Osteocyte (in vitro differentiated cells): ENCODE results near the gene BORCS5. TPM values are rescaled to one million over a fixed set of nuclear protein-coding genes. Genes with fewer than 3 reads are reported as not detected.

Experiments used
- DNase-seq: peaks from one replicate; pipeline ENCODE4 v3.0.0; 2021; ENCODE audit warnings: mixed read lengths; ENCODE audit not compliant: unreplicated experiment; ENCODE audit errors: extremely low spot score
- H3K27ac Mint-ChIP-seq: one replicate; pipeline ENCODE4 v1.8.0; 2021; ENCODE audit warnings: mild to moderate bottlenecking, mixed read lengths; ENCODE audit not compliant: unreplicated experiment
- H3K27me3 Mint-ChIP-seq: one replicate; pipeline ENCODE4 v1.8.0; 2021; ENCODE audit warnings: mixed read lengths; ENCODE audit not compliant: unreplicated experiment
- H3K36me3 Mint-ChIP-seq: one replicate; pipeline ENCODE4 v1.8.0; 2021; ENCODE audit warnings: mixed read lengths; ENCODE audit not compliant: unreplicated experiment
- H3K4me1 Mint-ChIP-seq: one replicate; pipeline ENCODE4 v1.8.0; 2021; ENCODE audit warnings: mixed read lengths; ENCODE audit not compliant: unreplicated experiment
- H3K4me3 Mint-ChIP-seq: one replicate; pipeline ENCODE4 v1.8.0; 2021; ENCODE audit warnings: mild to moderate bottlenecking, moderate library complexity, mixed read lengths; ENCODE audit not compliant: unreplicated experiment
- H3K9me3 Mint-ChIP-seq: one replicate; pipeline ENCODE4 v1.8.0; 2021; ENCODE audit warnings: mixed read lengths; ENCODE audit not compliant: unreplicated experiment
- CTCF ChIP-seq: fragments of 200-600 bp; sonication (generic); IDR thresholded peaks from 2 replicates; pipeline ENCODE4 v1.5.0; 2021; ENCODE audit warnings: antibody characterized with exemption, mild to moderate bottlenecking, moderate library complexity
- total RNA-seq: library from RNA; stranded (reverse); gene quantifications from 2 replicates; pipeline ENCODE4 v1.2.1, GENCODE V29; 2021

The BORCS5 gene
- total RNA-seq, 1 donor from 2014 or later, result 16.7 TPM

GRCh38 chr12:12365446-12365802, 8.5 kb downstream of the BORCS5 start:
- Mint-ChIP-seq H3K4me1 (peaks cover 5% of the 10 kb centered on the region), H3K27ac (no peak overlapping the region), H3K9me3 (no peaks in the 10 kb centered on the region), H3K36me3 (peaks cover 9% of the 10 kb centered on the region), H3K4me3 (no peak overlapping the region), H3K27me3 (no peaks in the 10 kb centered on the region)
- no peak for TF ChIP-seq CTCF
- DNase-seq, result no peak

- H3K4me1 Mint-ChIP-seq, result peaks cover 7% of the 10 kb centered on the region
- H3K27me3 Mint-ChIP-seq, result no peaks in the 10 kb centered on the region
- no peak overlapping the region for H3K27ac Mint-ChIP-seq
- H3K9me3 Mint-ChIP-seq, result no peaks in the 10 kb centered on the region
- no peak overlapping the region for H3K4me3 Mint-ChIP-seq
- DNase-seq, result no peak
- TF ChIP-seq CTCF, result no peak
- H3K36me3 Mint-ChIP-seq, result peaks cover 9% of the 10 kb centered on the region
Measured at GRCh38 chr12:12365931-12366431, 9.1 kb downstream of the BORCS5 start.

- Mint-ChIP-seq H3K4me3 (no peak overlapping the region), H3K27me3 (no peaks in the 10 kb centered on the region), H3K9me3 (no peaks in the 10 kb centered on the region), H3K4me1 (peaks cover 7% of the 10 kb centered on the region), H3K36me3 (peaks cover 9% of the 10 kb centered on the region), H3K27ac (no peak overlapping the region)
- DNase-seq, result no peak
- no peak for TF ChIP-seq CTCF
Measured at GRCh38 chr12:12366701-12367481, 10.0 kb downstream of the BORCS5 start.

DNA sequence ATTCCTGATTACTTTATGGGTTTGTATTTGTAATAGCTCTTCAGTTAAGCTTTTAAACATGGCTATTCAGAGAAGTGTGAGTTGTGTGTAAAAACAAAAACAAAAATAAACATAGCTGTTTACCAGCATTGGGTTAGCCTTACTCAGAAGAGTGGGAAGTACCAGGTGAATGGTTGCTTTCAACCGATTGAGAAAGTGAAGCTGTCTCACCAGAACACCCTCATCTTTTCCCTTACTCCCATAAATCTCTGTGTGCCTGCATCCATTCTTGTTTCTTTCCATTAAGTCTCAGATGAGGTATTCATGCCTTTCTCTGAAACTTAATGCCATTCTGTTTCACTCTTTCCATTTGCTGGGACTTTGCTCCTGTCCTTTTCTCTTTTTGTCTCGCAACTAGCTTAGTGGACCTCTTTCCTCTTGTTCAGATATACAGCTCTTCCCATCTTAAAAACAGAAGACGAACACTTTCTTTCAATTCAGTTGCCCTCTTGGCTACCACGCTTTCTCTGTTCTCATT, 10.7 kb downstream of the BORCS5 start:
- no peak overlapping the region for H3K4me3 Mint-ChIP-seq
- H3K27me3 Mint-ChIP-seq, result no peaks in the 10 kb centered on the region
- H3K9me3 Mint-ChIP-seq, result no peaks in the 10 kb centered on the region
- no peak for DNase-seq
- no peak overlapping the region for H3K27ac Mint-ChIP-seq
- H3K36me3 Mint-ChIP-seq, result peaks cover 10% of the 10 kb centered on the region
- H3K4me1 Mint-ChIP-seq, result peaks cover 7% of the 10 kb centered on the region
- no peak for TF ChIP-seq CTCF

DNA sequence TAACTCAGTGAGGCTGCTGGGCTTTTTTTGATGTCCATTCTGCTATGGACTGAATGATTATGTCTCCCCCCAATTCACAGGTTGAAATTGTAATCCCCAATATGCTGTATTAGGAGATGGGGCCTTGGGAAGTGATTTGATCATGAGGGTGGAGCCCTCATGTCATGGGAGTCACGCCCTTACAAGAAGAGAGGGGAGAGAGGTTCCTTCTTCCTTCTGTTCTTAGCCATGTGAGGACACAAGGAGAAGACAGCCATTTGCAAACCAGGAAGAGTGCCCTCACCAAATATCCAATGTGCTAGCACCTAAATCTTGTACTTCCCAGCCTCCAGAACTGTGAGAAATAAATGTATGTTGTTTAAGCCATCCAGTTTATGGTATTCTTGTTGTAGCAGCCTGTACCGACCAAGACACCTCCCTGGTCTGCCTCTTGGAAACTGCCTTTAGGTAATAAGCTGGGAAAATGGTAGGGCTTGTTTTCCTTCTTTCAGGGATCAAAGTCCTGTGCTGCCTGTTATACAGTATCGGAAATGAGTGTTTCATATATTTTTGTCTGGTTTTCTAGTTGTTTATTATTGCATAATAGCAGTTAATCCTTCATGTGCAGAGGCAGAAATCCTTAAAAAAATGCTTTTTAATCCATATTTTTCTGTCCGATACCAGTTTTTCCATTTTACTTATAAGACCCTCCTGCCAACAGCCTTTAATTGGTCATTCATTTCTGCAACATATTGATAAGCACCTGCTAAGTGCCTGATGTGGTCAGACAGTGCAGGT, 16.3 kb downstream of the BORCS5 start:
- Mint-ChIP-seq H3K9me3 (no peaks in the 10 kb centered on the region), H3K4me1 (peaks cover 7% of the 10 kb centered on the region), H3K27me3 (no peaks in the 10 kb centered on the region), H3K27ac (peak overlapping the region; percentile 10), H3K36me3 (peaks cover 14% of the 10 kb centered on the region), H3K4me3 (no peak overlapping the region)
- no peak for TF ChIP-seq CTCF
- no peak for DNase-seq
